Measurements from ENCODE around the gene EXOC6. TPM values are rescaled to one million over a fixed set of nuclear protein-coding genes. Genes with fewer than 3 reads are reported as not detected.

Gene EXOC6
- total RNA-seq, 4 donors from 2014 or later, result 9.7 to 760 (median 13.7) TPM

DNA sequence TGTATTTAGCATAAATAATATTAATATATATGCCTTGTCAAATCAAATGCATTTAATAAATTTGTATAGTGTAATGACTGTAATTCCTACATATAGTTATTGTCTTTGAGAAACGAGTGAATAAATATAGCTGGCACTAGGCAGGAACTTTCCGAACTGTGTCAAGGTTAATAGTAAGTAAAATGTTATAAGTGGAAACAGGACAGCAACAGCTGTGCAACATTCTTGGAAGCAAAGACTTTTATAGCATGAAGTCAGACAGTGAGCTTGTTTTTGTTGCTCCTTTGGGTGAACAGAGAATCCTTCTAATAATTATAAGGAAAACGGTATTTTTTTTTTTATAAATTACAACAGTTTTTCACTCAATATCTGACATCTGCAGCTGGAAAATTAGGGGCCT is 14.0 kb upstream of the EXOC6 start:
- no peak for TF ChIP-seq CTCF (IDR thresholded peaks at IDR 0.05; ENCODE audit: low read depth)

- TF ChIP-seq CTCF (IDR thresholded peaks at IDR 0.05; ENCODE audit: low read depth), result no peak
These were observed 13.3 kb upstream of the EXOC6 start for GRCh38 chr10:92834986-92835385.

- TF ChIP-seq CTCF (IDR thresholded peaks at IDR 0.05; ENCODE audit: low read depth), result no peak
These were observed 10.9 kb upstream of the EXOC6 start for GRCh38 chr10:92837456-92837855.

DNA sequence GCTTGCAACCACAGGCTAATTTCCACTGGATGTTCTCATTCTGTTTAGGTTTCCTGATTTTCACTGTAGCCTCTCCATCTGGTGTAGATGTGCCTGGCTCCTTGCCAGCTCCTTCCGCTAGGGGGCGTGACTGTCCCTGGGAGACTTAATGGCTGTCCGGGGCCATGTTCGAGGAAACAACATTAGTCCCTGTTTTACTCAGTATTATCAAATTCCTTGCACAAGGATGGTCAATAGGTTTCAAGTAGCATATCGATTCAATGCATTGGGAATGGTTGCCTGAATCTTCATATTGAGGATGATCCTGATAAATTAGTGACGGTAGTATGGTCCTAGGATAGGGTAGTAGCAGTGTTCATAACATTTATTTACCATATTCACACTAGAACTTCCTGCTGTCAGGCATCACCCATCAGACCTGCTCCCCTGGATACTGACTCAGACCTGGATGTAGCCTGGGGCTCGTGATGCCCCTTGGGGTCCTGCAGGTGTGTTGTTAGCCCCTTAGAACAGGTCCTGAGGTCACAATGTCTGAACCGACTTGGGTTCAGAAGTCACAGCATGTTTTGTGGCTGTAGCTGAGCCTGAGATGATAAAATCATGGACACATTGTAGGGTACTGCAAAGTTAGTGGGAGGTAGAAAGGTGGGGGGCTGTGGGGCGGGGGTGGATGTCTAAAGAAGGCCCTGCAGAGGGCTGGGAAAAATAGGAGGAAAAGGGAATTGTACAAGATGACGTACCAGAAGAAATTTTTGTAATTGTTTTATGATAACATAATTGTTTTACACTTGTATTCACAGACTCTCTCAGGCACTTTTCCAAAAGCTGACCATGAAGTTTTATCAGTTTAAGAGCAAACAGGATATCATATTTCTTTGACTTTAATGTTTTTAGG is 8.9 kb upstream of the EXOC6 start:
- TF ChIP-seq CTCF (IDR thresholded peaks at IDR 0.05; ENCODE audit: low read depth), result no peak

DNA sequence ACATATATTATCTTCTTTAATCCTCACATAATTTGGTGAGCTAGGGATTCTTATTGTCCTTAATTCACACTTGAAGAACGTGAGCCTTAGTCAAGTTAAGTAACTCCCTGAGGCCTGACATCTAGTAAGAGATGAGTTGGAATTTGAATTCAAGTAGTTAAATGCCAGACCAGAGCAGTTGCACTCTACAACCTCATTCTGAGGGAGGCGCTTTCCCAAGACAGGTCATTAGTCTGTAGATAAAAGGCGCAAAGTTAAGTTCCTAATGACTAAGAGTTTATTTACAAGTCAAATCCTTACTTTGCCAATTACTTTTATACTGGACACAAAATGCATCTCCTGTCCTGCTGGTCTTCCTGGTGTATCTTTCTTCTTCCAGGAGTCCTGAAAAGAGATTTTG is 3.6 kb upstream of the EXOC6 start:
- no peak for TF ChIP-seq CTCF (IDR thresholded peaks at IDR 0.05; ENCODE audit: low read depth)

DNA sequence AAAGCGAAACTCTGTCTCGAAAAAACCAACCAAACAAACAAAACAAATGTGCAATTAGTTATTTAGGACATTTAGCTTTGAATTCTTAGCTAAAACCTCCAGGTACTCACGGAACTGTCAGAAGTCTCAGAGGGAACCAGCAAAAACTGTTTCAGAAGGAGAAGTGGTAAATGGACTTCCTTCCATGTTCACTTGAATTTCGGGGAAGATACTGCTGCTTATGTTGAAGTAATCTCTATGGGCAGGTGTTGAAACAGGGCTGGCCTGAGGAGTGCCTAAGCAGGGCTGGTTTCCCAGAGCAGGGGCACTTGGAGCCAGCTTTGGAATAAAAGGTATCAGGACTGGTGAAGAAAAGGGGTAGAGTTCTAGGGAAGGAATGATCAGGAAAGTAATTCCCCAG is 2.4 kb upstream of the EXOC6 start:
- TF ChIP-seq CTCF (IDR thresholded peaks at IDR 0.05; ENCODE audit: low read depth), result no peak

DNA sequence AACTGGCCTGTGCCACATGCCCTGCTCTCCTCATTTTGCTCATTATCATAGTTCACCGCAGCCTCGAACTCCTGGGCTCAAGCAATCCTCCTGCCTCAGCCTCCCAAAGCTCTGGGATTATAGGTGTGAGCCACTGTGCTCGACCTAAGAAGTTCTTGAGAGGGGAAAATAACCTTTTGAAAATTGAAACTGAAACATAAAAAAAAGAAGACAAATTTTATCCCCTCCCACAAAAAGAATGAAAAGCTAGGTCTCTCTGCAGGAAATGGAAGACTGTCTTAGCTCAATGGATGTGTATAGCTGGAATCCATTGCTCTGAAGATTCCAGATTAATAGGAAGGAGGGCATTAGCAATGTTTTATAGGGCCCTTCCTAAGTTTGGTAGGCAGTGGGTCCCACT is 2.0 kb upstream of the EXOC6 start:
- TF ChIP-seq CTCF (IDR thresholded peaks at IDR 0.05; ENCODE audit: low read depth), result no peak
